Measurements from ENCODE around the gene CRK.

DNA sequence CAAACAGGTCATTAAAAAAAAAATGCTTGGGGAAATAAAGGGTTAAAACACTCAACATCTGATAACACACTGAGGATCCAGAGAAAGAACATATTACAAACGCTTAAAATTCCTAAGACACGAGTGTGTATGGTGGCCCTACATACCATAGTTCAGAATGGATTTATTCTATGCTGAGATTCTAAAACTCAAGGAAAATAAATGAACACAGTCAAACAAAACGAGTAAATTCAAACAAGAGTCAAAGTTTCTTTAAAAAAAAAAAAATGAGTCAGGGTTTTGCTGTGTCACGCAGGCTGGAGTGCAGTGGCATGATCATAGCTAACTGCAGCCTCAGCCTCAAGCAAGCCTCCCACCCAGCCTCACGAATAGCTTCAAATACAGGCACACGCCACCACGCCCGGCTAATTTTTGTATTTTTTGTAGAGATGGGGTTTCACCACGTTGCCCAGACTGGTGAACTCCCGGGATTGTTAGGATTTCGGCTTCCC lies 17.4 kb downstream of the CRK start:
- TF ChIP-seq RAD21 (IDR thresholded peaks at IDR 0.05; ENCODE audit: low read length) (no peak), POLR2A (IDR thresholded peaks at IDR 0.05; ENCODE audit: low read depth, low read length) (no peak), RFX5 (IDR thresholded peaks at IDR 0.05; ENCODE audit: low read depth, low read length) (no peak), CEBPB (IDR thresholded peaks at IDR 0.05; ENCODE audit: low read depth, low read length) (no peak), MAFK (IDR thresholded peaks at IDR 0.05; ENCODE audit: low read depth, low read length) (peak; percentile 64), FOS (IDR thresholded peaks at IDR 0.05; ENCODE audit: low read depth, low read length) (0 out of 2 replicates have a peak, but pooled peaks have one; percentile 6), CHD1 (IDR thresholded peaks at IDR 0.05; ENCODE audit: low read depth, low read length) (no peak), BHLHE40 (IDR thresholded peaks at IDR 0.05; ENCODE audit: low read depth, low read length) (no peak), MXI1 (IDR thresholded peaks at IDR 0.05; ENCODE audit: borderline replicate concordance, low read depth, low read length) (no peak)
- TF ChIP-seq, protein P1, sequence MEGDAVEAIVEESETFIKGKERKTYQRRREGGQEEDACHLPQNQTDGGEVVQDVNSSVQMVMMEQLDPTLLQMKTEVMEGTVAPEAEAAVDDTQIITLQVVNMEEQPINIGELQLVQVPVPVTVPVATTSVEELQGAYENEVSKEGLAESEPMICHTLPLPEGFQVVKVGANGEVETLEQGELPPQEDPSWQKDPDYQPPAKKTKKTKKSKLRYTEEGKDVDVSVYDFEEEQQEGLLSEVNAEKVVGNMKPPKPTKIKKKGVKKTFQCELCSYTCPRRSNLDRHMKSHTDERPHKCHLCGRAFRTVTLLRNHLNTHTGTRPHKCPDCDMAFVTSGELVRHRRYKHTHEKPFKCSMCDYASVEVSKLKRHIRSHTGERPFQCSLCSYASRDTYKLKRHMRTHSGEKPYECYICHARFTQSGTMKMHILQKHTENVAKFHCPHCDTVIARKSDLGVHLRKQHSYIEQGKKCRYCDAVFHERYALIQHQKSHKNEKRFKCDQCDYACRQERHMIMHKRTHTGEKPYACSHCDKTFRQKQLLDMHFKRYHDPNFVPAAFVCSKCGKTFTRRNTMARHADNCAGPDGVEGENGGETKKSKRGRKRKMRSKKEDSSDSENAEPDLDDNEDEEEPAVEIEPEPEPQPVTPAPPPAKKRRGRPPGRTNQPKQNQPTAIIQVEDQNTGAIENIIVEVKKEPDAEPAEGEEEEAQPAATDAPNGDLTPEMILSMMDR (conservative IDR thresholded peaks at IDR 0.05; ENCODE audit: low read depth, low read length) = no peak
